Keratinocyte (primary cell): ENCODE results near the gene ANO2. TPM values are rescaled to one million over a fixed set of nuclear protein-coding genes. Genes with fewer than 3 reads are reported as not detected.

Experiments
- DNase-seq: peaks from one replicate; pipeline ENCODE4 v3.0.0-alpha.2; 2011; ENCODE audit warnings: low read depth, missing footprints, low spot score
- FAIRE-seq: peaks from 2 replicates; lab custom pipeline; 2011; peaks lifted over from hg19 to GRCh38; lab: Jason Lieb, UNC
- H2AFZ ChIP-seq: 2 replicates; pipeline ENCODE4 v1.6.0; 2012; ENCODE audit warnings: low read length, control low read depth, inconsistent platforms; ENCODE audit not compliant: control insufficient read depth
- H3K27ac ChIP-seq: 2 replicates; pipeline ENCODE4 v1.5.1; 2011; ENCODE audit warnings: low read length; ENCODE audit not compliant: control insufficient read depth, insufficient read depth
- H3K27me3 ChIP-seq: 3 replicates; pipeline ENCODE4 v1.6.0; 2011; ENCODE audit warnings: low read length; ENCODE audit not compliant: control insufficient read depth, insufficient read depth; ENCODE audit errors: extremely low read depth
- H3K36me3 ChIP-seq, 2 experiments: 2 replicates in 1 of 2; 3 replicates in 1 of 2; pipeline ENCODE4 v1.5.1; 2011; ENCODE audit warnings: low read length in 2 of 2, mild to moderate bottlenecking in 1 of 2; ENCODE audit not compliant: control insufficient read depth in 2 of 2, insufficient read depth in 2 of 2; ENCODE audit errors: extremely low read depth in 1 of 2
- H3K4me1 ChIP-seq: 3 replicates; pipeline ENCODE4 v1.5.1; 2011; ENCODE audit warnings: low read length; ENCODE audit not compliant: control insufficient read depth, insufficient read depth; ENCODE audit errors: extremely low read depth
- H3K4me2 ChIP-seq: 3 replicates; pipeline ENCODE4 v1.6.0; 2011; ENCODE audit warnings: low read depth, low read length; ENCODE audit not compliant: control insufficient read depth, insufficient read depth; ENCODE audit errors: extremely low read depth
- H3K4me3 ChIP-seq, 3 experiments: fragments of 200-600 bp in 1 of 3; sonication (generic) in 1 of 3; 2 replicates in 2 of 3; 3 replicates in 1 of 3; pipeline ENCODE4 v1.5.1; 2011 to 2016; ENCODE audit warnings: low read length in 3 of 3, mild to moderate bottlenecking in 3 of 3, control low read depth in 2 of 3, inconsistent platforms in 1 of 3, low read depth in 1 of 3, mixed read lengths in 1 of 3, mixed run types in 1 of 3, moderate library complexity in 1 of 3; ENCODE audit not compliant: control insufficient read depth in 2 of 3, insufficient read depth in 2 of 3; ENCODE audit errors: extremely low read depth in 1 of 3
- H3K79me2 ChIP-seq: 2 replicates; pipeline ENCODE4 v1.6.0; 2012; ENCODE audit warnings: low read length; ENCODE audit not compliant: control insufficient read depth, insufficient read depth
- H3K9ac ChIP-seq: 3 replicates; pipeline ENCODE4 v1.6.0; 2011; ENCODE audit warnings: low read length; ENCODE audit not compliant: control insufficient read depth, insufficient read depth; ENCODE audit errors: extremely low read depth
- H3K9me1 ChIP-seq: 3 replicates; pipeline ENCODE4 v1.6.0; 2011; ENCODE audit warnings: low read length; ENCODE audit not compliant: control insufficient read depth, insufficient read depth; ENCODE audit errors: extremely low read depth
- H3K9me3 ChIP-seq: 2 replicates; pipeline ENCODE4 v1.5.1; 2012; ENCODE audit warnings: low read depth, low read length; ENCODE audit not compliant: control insufficient read depth
- H4K20me1 ChIP-seq: 3 replicates; pipeline ENCODE4 v1.6.0; 2011; ENCODE audit warnings: low read length; ENCODE audit not compliant: control insufficient read depth, insufficient read depth; ENCODE audit errors: extremely low read depth
- EZH2 ChIP-seq: IDR thresholded peaks from one replicate; pipeline ENCODE4 v1.6.1; 2012; ENCODE audit warnings: inconsistent platforms, mild to moderate bottlenecking, low read length, moderate library complexity
- dilution Hi-C: fragments of 300-500 bp; cut with MboI; formaldehyde crosslinking; loops from one replicate; pipeline ENCODE4 v1.7.0; 2020; ENCODE audit warnings: low sequenced_read_pairs; ENCODE audit not compliant: extremely low pct_ligation_motif_present
- polyA plus RNA-seq, 5 experiments: library from polyadenylated mRNA; depleted of rRNA in 3 of 5; stranded (reverse) in 3 of 5; stranded (forward) in 1 of 5; unstranded in 1 of 5; fragments of >200 nt; gene quantifications; 1 replicate in 1 of 5; 2 replicates in 3 of 5; 3 replicates in 1 of 5; pipeline versions ENCODE4 v1.2.1 to v1.2.3, GENCODE V29; 2011 to 2012; ENCODE audit warnings: missing spikeins in 2 of 5, low read depth in 1 of 5, low replicate concordance in 1 of 5
- TF ChIP-seq, protein P1 (sequence below), 3 experiments: IDR thresholded peaks in 1 of 3; conservative IDR thresholded peaks in 1 of 3; optimal IDR thresholded peaks in 1 of 3; 2 replicates in 2 of 3; 3 replicates in 1 of 3; pipeline versions ENCODE3 to v1.5.1; 2011; ENCODE audit warnings: low read length in 3 of 3, mild to moderate bottlenecking in 3 of 3, moderate library complexity in 2 of 3, control low read depth in 1 of 3, inconsistent platforms in 1 of 3; ENCODE audit not compliant: insufficient read depth in 2 of 3; ENCODE audit errors: extremely low read depth in 1 of 3

ANO2 gene
- polyA plus RNA-seq, 1 donor (not counting 4 experiments of a cell fraction or from before 2014, with no cell fraction given) = 0.14 TPM

DNA sequence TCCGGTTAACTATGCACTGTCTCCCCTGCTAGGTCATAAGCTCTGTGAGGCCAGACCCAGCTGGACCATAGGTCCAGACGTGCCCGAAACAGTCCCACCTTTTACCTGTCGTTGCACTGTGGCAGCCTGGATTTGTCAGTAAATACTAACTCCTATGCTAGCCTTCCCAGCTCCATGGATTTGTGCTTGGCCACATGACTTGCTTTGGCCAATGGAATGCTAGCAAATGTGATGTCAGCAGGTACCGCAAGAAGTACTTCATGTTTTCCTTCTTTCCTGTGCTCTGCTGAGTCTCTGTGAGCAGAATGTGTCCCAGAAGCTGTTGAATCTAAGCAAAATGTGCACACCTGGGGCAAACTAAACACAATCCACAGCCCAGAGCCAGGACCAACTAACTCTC, 157.2 kb downstream of the ANO2 start:
- H3K27me3 ChIP-seq = peaks cover 4% of the 10 kb centered on the region
- no peaks in the 10 kb centered on the region for H3K9me3 ChIP-seq

DNA sequence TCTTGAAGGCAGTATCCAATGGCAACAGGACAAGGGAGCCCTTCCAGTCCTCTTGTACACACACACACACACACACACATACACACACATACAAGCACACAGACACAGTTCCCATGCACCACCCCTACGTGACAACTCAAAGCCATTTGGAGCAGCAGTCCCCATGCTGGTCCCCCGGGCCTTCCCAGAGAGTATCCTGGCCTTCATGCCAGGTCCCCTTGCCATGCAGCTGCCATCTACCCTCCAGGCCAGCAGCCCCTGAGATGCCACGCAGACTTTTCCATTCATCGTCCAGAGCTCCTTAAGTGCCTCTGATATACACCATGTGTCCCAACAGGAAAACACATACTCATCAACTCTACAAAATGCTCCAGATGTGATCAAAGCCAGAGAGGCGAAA, 159.5 kb downstream of the ANO2 start:
- Histone ChIP-seq H4K20me1 (no peaks in the 10 kb centered on the region), H2AFZ (no peak overlapping the region), H3K4me2 (no peak overlapping the region), H3K9me3 (no peaks in the 10 kb centered on the region), H3K9me1 (no peaks in the 10 kb centered on the region), H3K36me3 (no peaks in the 10 kb centered on the region), H3K4me1 (peaks cover 4% of the 10 kb centered on the region), H3K4me3 (no peak overlapping the region), H3K79me2 (no peaks in the 10 kb centered on the region), H3K9ac (no peak overlapping the region), H3K27ac (no peak overlapping the region), H3K27me3 (peaks cover 3% of the 10 kb centered on the region)
- no peak for FAIRE-seq
- DNase-seq = no peak
- dilution Hi-C loops = no loop called here
- TF ChIP-seq EZH2 = no peak
- TF ChIP-seq, protein P1, sequence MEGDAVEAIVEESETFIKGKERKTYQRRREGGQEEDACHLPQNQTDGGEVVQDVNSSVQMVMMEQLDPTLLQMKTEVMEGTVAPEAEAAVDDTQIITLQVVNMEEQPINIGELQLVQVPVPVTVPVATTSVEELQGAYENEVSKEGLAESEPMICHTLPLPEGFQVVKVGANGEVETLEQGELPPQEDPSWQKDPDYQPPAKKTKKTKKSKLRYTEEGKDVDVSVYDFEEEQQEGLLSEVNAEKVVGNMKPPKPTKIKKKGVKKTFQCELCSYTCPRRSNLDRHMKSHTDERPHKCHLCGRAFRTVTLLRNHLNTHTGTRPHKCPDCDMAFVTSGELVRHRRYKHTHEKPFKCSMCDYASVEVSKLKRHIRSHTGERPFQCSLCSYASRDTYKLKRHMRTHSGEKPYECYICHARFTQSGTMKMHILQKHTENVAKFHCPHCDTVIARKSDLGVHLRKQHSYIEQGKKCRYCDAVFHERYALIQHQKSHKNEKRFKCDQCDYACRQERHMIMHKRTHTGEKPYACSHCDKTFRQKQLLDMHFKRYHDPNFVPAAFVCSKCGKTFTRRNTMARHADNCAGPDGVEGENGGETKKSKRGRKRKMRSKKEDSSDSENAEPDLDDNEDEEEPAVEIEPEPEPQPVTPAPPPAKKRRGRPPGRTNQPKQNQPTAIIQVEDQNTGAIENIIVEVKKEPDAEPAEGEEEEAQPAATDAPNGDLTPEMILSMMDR (optimal IDR thresholded peaks at IDR 0.05 in 1 of 3, IDR thresholded peaks at IDR 0.05 in 1 of 3, conservative IDR thresholded peaks at IDR 0.05 in 1 of 3; ENCODE audit: extremely low read depth in 1 of 3, insufficient read depth in 2 of 3, low read length in 3 of 3) = no peak

More for the DNA sequence above, 157.2 kb downstream of the ANO2 start:
- no peak overlapping the region for H2AFZ ChIP-seq
- H3K4me3 ChIP-seq = no peak overlapping the region
- H3K79me2 ChIP-seq = no peaks in the 10 kb centered on the region
- H3K4me1 ChIP-seq = peaks cover 4% of the 10 kb centered on the region
- no peaks in the 10 kb centered on the region for H3K36me3 ChIP-seq
- no peak overlapping the region for H3K9ac ChIP-seq
- no peaks in the 10 kb centered on the region for H3K9me1 ChIP-seq
- DNase-seq (no peak), FAIRE-seq (no peak)
- no peaks in the 10 kb centered on the region for H4K20me1 ChIP-seq
- H3K4me2 ChIP-seq = no peak overlapping the region
- H3K27ac ChIP-seq = no peak overlapping the region
- dilution Hi-C loops = no loop called here
- TF ChIP-seq, protein P1 (optimal IDR thresholded peaks at IDR 0.05 in 1 of 3, IDR thresholded peaks at IDR 0.05 in 1 of 3, conservative IDR thresholded peaks at IDR 0.05 in 1 of 3; ENCODE audit: extremely low read depth in 1 of 3, insufficient read depth in 2 of 3, low read length in 3 of 3) = no peak
- no peak for TF ChIP-seq EZH2
